ENCODE measurements around the gene PALLD. TPM values are rescaled to one million over a fixed set of nuclear protein-coding genes. Genes with fewer than 3 reads are reported as not detected.

PALLD gene
- total and polyA plus RNA-seq, 2 of the 8 experiments (the other 6 are each of a cell fraction or from before 2014, with no cell fraction given): 10.5 to 25.0 TPM

DNA sequence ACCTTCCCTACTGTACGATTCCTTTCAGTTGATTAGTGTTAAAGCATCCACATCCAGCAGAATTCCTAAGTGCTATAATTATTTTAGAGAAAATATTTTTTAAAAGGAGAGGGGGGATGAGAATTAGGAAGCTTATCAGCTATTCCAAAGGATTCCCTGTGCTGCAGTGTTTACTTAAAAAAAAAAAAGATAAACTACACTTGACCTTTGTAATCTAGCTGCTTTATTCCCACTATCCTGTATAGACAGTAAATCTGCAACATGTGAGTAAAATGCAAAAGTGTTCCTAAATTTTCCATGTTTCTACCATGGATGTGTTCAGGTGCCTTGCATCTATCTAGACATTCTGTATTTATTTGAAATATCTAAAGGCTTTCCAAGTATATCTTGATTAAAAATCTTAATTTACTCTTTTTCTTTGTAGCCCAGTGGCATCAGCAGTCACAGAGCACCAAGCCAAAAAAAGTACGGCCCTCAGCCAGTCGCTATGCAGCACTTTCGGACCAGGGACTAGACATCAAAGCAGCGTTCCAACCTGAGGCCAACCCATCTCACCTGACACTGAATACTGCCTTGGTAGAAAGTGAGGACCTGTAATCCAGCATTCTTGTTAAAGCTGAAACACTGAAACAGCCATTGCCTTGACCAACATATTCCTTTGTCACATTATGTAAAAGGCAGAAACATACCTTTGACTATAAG lies 429.1 kb downstream of the PALLD start:
- DNase-seq (ENCODE audit: low read depth in 1 of 2, low spot score in 2 of 2): no peak
- H3K36me3 ChIP-seq (ENCODE audit: control insufficient read depth in 2 of 4, insufficient read depth in 4 of 4, low read length in 3 of 4): peaks cover 3 to 33% (median 20%) of the 10 kb centered on the region in 4 experiments; a peak in 7 of 8 replicates
- H3K9me3 ChIP-seq (ENCODE audit: insufficient read depth in 2 of 2, low read depth in 1 of 2, low read length in 1 of 2): no peaks in the 10 kb centered on the region; a peak in 1 of 4 replicates
- H3K23ac ChIP-seq (ENCODE audit: insufficient read length): no peak overlapping the region
- H3K4ac ChIP-seq (replicated peaks; ENCODE audit: insufficient read length, low read depth, low read length): no peak overlapping the region
- no peak overlapping the region for H4K91ac ChIP-seq (replicated peaks; ENCODE audit: insufficient read length, low read length)
- no peak overlapping the region for H4K8ac ChIP-seq (ENCODE audit: extremely low read depth, insufficient read depth, low read length)
- no peak overlapping the region for H2BK12ac ChIP-seq (ENCODE audit: low read depth, low read length)
- peaks cover 0 to 1% (median 0%) of the 10 kb centered on the region in 4 experiments; a peak in 1 of 7 replicates for H3K27me3 ChIP-seq (replicated peaks in 1 of 4; ENCODE audit: control insufficient read depth in 3 of 4, extremely low read depth in 1 of 4, insufficient read depth in 3 of 4, low read length in 3 of 4)
- ChIA-PET CTCF (ENCODE audit: partially characterized antibody) (interaction anchor here (0.9 kb wide), 1 partner anchor 561 kb away, joined by 3 read pairs; no protein-coding TSS in a partner anchor), POLR2A (ENCODE audit: partially characterized antibody) (no interaction called here)
- H2BK15ac ChIP-seq (ENCODE audit: low read length): no peak overlapping the region
- no peaks in the 10 kb centered on the region for H3K79me1 ChIP-seq (ENCODE audit: low read depth, low read length)
- H2AFZ ChIP-seq (ENCODE audit: low read length): no peak overlapping the region
- WGBS, 2 experiments (ENCODE audit: extremely low coverage in 1 of 2, insufficient coverage in 1 of 2, insufficient read length in 1 of 2, insufficient replicate concordance in 2 of 2, low coverage in 1 of 2, low lambda C conversion rate in 2 of 2, missing lambda C conversion rate in 1 of 2): 97% methylated on average over 5 of the region's 5 CpGs; no CpG with 5 or more reads in 1 of the 2 experiments
- H4K5ac ChIP-seq (ENCODE audit: insufficient read length, low read depth, low read length): no peak overlapping the region
- no peak overlapping the region for H3K56ac ChIP-seq (replicated peaks; ENCODE audit: insufficient read length, low read depth, low read length)
- H3K18ac ChIP-seq (ENCODE audit: extremely low read depth, low read length): no peak overlapping the region
- no peak overlapping the region for H3K4me2 ChIP-seq (ENCODE audit: insufficient read depth in 1 of 2, low read depth in 2 of 2, low read length in 2 of 2)
- no peak for FAIRE-seq
- no peak overlapping the region for H3K14ac ChIP-seq (ENCODE audit: insufficient read length)
- no peak for TF ChIP-seq BCL11A (IDR thresholded peaks at IDR 0.05; ENCODE audit: low read depth in 2 of 2, low read length in 2 of 2)
- TF ChIP-seq PHF8 (conservative IDR thresholded peaks at IDR 0.05; ENCODE audit: low read depth, low read length): no peak
- no peak for TF ChIP-seq TAF7 (optimal IDR thresholded peaks at IDR 0.05; ENCODE audit: borderline replicate concordance, low read depth, low read length)
- TF ChIP-seq KDM4A (IDR thresholded peaks at IDR 0.05; ENCODE audit: low read depth, low read length, severe bottlenecking): no peak
- no peak for TF ChIP-seq RXRA (IDR thresholded peaks at IDR 0.05; ENCODE audit: insufficient read depth, low read depth, low read length)
- TF ChIP-seq SIN3A (conservative IDR thresholded peaks at IDR 0.05 in 1 of 2, IDR thresholded peaks at IDR 0.05 in 1 of 2; ENCODE audit: low read depth in 1 of 2, low read length in 2 of 2): no peak
- TF ChIP-seq, protein P1, sequence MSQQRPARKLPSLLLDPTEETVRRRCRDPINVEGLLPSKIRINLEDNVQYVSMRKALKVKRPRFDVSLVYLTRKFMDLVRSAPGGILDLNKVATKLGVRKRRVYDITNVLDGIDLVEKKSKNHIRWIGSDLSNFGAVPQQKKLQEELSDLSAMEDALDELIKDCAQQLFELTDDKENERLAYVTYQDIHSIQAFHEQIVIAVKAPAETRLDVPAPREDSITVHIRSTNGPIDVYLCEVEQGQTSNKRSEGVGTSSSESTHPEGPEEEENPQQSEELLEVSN (IDR thresholded peaks at IDR 0.05): no peak
- TF ChIP-seq GABPA (IDR thresholded peaks at IDR 0.05; ENCODE audit: borderline replicate concordance, insufficient read depth, low read length): no peak
- no peak for TF ChIP-seq RBBP5 (IDR thresholded peaks at IDR 0.05; ENCODE audit: borderline replicate concordance, low read depth, low read length)
- TF ChIP-seq NRF1 (IDR thresholded peaks at IDR 0.05; ENCODE audit: low read depth, low read length): no peak
- TF ChIP-seq FOSL1 (IDR thresholded peaks at IDR 0.05; ENCODE audit: insufficient read depth, low read depth, low read length): no peak
- H2BK120ac ChIP-seq (replicated peaks; ENCODE audit: low read depth, low read length): no peak overlapping the region
- no peak overlapping the region for H3K9ac ChIP-seq (replicated peaks in 1 of 4; ENCODE audit: extremely low read depth in 1 of 4, low read depth in 3 of 4, low read length in 3 of 4)
- no peak overlapping the region for H2AK5ac ChIP-seq (ENCODE audit: low read depth, low read length)
- peaks cover 0 to 2% of the 10 kb centered on the region in 2 experiments for H4K20me1 ChIP-seq (replicated peaks in 1 of 2; ENCODE audit: control insufficient read depth in 1 of 2, insufficient read depth in 2 of 2, low read length in 2 of 2)
- no peaks in the 10 kb centered on the region for H3K23me2 ChIP-seq (ENCODE audit: low read depth, low read length)
- no peak overlapping the region for H2BK5ac ChIP-seq (ENCODE audit: low read depth, low read length)
- no peak overlapping the region for H3K27ac ChIP-seq (ENCODE audit: low read depth, low read length)
- H3K79me2 ChIP-seq (ENCODE audit: control insufficient read depth in 1 of 2, insufficient read depth in 2 of 2, low read length in 2 of 2): no peaks in the 10 kb centered on the region
- peaks cover 0 to 5% (median 0%) of the 10 kb centered on the region in 4 experiments; a peak in 2 of 7 replicates for H3K4me1 ChIP-seq (replicated peaks in 1 of 4; ENCODE audit: control insufficient read depth in 3 of 4, insufficient read depth in 4 of 4, low read length in 3 of 4)
- no peak overlapping the region for H2BK20ac ChIP-seq (ENCODE audit: low read length)
- no peak overlapping the region for H3K4me3 ChIP-seq (ENCODE audit: extremely low read depth in 1 of 4, insufficient read depth in 2 of 4, low read depth in 3 of 4, low read length in 4 of 4)

All from H1 (cell line).